Osteocyte (in vitro differentiated cells): ENCODE results near the gene CRLF3. TPM values are rescaled to one million over a fixed set of nuclear protein-coding genes. Genes with fewer than 3 reads are reported as not detected.

ENCODE experiments used
- DNase-seq: peaks from one replicate; pipeline ENCODE4 v3.0.0; 2021; ENCODE audit warnings: mixed read lengths; ENCODE audit not compliant: unreplicated experiment; ENCODE audit errors: extremely low spot score
- H3K27ac Mint-ChIP-seq: one replicate; pipeline ENCODE4 v1.8.0; 2021; ENCODE audit warnings: mild to moderate bottlenecking, mixed read lengths; ENCODE audit not compliant: unreplicated experiment
- H3K27me3 Mint-ChIP-seq: one replicate; pipeline ENCODE4 v1.8.0; 2021; ENCODE audit warnings: mixed read lengths; ENCODE audit not compliant: unreplicated experiment
- H3K36me3 Mint-ChIP-seq: one replicate; pipeline ENCODE4 v1.8.0; 2021; ENCODE audit warnings: mixed read lengths; ENCODE audit not compliant: unreplicated experiment
- H3K4me1 Mint-ChIP-seq: one replicate; pipeline ENCODE4 v1.8.0; 2021; ENCODE audit warnings: mixed read lengths; ENCODE audit not compliant: unreplicated experiment
- H3K4me3 Mint-ChIP-seq: one replicate; pipeline ENCODE4 v1.8.0; 2021; ENCODE audit warnings: mild to moderate bottlenecking, moderate library complexity, mixed read lengths; ENCODE audit not compliant: unreplicated experiment
- H3K9me3 Mint-ChIP-seq: one replicate; pipeline ENCODE4 v1.8.0; 2021; ENCODE audit warnings: mixed read lengths; ENCODE audit not compliant: unreplicated experiment
- total RNA-seq: library from RNA; stranded (reverse); gene quantifications from 2 replicates; pipeline ENCODE4 v1.2.1, GENCODE V29; 2021
- TF ChIP-seq, protein P1 (sequence below): fragments of 200-600 bp; sonication (generic); IDR thresholded peaks from 2 replicates; pipeline ENCODE4 v1.5.0; 2021; ENCODE audit warnings: antibody characterized with exemption, mild to moderate bottlenecking, moderate library complexity

CRLF3 gene
- total RNA-seq, 1 donor from 2014 or later, result 8.6 TPM

DNA sequence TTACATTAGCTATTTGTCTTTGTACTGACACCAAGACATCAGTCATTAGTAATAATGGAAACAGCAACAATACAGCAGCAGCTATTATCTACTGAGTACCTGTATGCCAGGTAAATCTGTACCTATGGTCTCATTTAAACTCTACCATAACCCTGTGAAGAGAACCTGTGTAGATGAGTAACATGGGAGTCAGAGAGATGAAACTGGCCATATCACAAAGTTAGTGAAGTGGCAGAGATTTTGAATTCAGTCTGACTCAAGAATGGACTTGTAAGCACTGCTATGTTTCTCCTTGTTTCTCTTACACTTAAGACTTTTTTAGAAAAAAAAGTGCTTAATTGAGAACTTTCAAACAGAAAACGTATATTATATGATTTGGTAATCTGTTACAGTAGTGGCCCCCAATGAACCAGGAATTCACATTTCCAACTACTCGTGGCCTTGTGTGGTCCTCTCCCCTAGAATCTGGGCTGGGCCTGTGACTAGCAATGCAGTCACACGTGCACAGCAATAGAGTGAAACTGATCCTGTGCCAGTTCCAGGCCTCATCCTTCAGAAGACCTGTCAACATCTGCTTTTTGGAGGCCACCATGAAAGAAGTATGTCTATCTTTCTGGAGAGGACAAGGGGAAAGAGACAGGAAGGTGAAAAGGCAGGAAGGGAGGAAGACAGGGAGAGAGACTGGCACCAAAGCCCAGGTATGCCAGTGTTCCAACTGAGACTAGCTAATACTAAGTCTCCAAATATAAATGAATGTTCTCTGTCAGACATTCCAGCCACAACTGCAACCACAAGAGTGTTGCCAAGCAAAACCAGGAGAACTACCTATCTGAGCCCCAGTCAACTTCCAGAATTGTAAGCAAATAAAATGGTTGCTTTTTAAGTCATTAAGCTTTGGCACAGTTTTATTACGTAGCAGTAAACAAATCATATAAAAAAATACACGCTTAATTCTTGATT, 12.0 kb downstream of the CRLF3 start:
- Mint-ChIP-seq H3K27me3 (no peaks in the 10 kb centered on the region), H3K27ac (no peak overlapping the region), H3K36me3 (no peaks in the 10 kb centered on the region)

DNA sequence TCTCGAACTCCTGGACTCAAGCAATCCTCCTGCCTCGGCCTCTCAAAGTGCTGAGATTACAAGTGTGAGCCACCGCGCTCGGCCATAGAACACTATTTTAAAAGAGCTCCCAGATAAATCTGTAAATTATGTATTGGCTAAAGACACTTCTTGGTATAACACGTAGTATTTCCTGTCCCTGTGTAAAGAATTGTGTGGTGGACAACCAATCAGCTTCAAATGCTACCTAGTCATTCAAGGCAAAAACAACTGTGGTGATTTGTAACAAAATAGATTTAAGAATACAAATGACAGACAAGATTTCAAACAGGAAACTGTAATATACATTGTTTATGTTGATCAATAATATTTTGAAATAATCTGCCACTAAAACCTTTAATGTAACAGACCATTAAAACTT, 14.6 kb downstream of the CRLF3 start:
- Mint-ChIP-seq H3K4me1 (peaks cover 1% of the 10 kb centered on the region), H3K27ac (no peak overlapping the region), H3K4me3 (no peak overlapping the region), H3K36me3 (no peaks in the 10 kb centered on the region), H3K27me3 (no peaks in the 10 kb centered on the region), H3K9me3 (no peaks in the 10 kb centered on the region)
- DNase-seq, result no peak
- TF ChIP-seq, protein P1, sequence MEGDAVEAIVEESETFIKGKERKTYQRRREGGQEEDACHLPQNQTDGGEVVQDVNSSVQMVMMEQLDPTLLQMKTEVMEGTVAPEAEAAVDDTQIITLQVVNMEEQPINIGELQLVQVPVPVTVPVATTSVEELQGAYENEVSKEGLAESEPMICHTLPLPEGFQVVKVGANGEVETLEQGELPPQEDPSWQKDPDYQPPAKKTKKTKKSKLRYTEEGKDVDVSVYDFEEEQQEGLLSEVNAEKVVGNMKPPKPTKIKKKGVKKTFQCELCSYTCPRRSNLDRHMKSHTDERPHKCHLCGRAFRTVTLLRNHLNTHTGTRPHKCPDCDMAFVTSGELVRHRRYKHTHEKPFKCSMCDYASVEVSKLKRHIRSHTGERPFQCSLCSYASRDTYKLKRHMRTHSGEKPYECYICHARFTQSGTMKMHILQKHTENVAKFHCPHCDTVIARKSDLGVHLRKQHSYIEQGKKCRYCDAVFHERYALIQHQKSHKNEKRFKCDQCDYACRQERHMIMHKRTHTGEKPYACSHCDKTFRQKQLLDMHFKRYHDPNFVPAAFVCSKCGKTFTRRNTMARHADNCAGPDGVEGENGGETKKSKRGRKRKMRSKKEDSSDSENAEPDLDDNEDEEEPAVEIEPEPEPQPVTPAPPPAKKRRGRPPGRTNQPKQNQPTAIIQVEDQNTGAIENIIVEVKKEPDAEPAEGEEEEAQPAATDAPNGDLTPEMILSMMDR, result no peak

More for the DNA sequence above, 12.0 kb downstream of the CRLF3 start:
- Mint-ChIP-seq H3K4me1 (peaks cover 1% of the 10 kb centered on the region), H3K9me3 (no peaks in the 10 kb centered on the region), H3K4me3 (no peak overlapping the region)
- TF ChIP-seq, protein P1, result no peak
- no peak for DNase-seq

DNA sequence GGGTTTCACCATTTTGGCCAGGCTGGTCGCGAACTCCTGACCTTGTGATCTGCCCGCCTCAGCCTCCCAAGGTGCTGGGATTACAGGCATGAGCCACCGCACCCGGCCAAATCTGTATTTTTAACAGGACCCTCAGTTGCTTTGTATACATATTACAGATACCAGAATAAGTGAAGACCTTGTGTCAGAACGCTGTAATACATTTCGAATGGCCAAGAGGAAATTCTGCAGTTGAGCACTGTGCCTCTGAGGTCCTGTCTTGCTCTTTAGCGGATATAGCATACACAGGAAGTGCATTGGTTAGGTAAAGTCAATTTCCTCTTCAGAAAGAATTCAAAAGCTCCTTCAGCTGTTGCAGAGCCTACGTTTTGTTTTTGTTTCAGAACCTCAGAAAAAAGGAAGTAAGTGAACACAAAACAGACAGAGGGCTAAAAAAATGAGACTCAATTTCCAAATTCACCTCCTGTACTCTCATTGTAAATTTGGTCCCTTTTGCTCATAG, 15.7 kb downstream of the CRLF3 start:
- H3K9me3 Mint-ChIP-seq, result no peaks in the 10 kb centered on the region
- peaks cover 1% of the 10 kb centered on the region for H3K4me1 Mint-ChIP-seq
- TF ChIP-seq, protein P1, result no peak
- DNase-seq, result no peak
- no peaks in the 10 kb centered on the region for H3K27me3 Mint-ChIP-seq
- no peak overlapping the region for H3K27ac Mint-ChIP-seq
- peaks cover 2% of the 10 kb centered on the region for H3K36me3 Mint-ChIP-seq
- H3K4me3 Mint-ChIP-seq, result no peak overlapping the region

DNA sequence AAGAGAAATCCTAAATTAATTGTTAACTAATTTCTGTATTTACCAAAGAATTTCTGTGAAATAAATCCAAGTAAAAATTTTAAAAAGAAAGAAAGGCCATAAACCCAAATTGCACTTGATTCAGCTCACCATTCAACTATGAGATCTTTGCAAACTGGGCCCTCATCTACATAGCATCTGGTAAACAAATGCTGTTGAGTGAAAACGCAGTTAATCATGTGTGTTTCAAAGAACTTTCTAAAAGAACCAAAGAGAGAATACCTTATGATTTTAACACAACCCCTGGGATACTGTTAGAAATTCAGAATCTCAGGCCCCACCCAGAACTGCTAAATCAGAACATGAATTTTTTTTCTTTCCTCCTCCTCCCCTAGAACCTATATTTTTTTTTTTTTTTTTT, 16.6 kb downstream of the CRLF3 start:
- peaks cover 1% of the 10 kb centered on the region for H3K4me1 Mint-ChIP-seq
- no peaks in the 10 kb centered on the region for H3K9me3 Mint-ChIP-seq
- no peak for DNase-seq
- TF ChIP-seq, protein P1, result no peak
- no peaks in the 10 kb centered on the region for H3K27me3 Mint-ChIP-seq
- peaks cover 9% of the 10 kb centered on the region for H3K36me3 Mint-ChIP-seq
- no peak overlapping the region for H3K27ac Mint-ChIP-seq
- no peak overlapping the region for H3K4me3 Mint-ChIP-seq

DNA sequence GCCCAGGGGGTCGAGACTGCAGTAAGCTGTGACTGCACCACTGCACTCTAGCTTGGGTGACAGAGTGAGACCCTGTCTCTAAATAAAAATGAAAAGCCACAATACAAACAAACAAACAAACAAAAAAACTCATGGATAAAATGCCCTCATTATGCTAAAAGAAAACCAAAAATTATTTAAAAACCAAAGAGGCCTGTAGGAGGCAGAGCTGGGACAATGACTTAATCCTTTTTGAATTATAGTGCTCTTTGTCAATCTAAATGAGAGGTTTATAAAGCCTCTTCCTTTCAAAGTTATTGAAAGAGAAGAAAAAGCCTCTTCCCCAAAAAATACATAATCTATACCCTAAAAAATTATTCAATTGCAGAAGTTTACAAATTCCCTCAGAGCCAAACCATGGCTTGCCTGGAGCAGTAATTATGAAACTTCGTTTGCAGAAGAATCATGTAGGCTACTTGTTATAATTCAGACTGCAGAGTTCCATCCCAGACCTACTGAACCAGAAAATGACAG, 18.5 kb downstream of the CRLF3 start:
- Mint-ChIP-seq H3K36me3 (peaks cover 22% of the 10 kb centered on the region), H3K4me3 (no peak overlapping the region), H3K27ac (no peak overlapping the region), H3K27me3 (no peaks in the 10 kb centered on the region), H3K9me3 (no peaks in the 10 kb centered on the region), H3K4me1 (peaks cover 1% of the 10 kb centered on the region)
- DNase-seq, result no peak
- TF ChIP-seq, protein P1, result peak; percentile 33
